Neural progenitor cell (in vitro differentiated cells): ENCODE data around the gene JOSD1. TPM values are rescaled to one million over a fixed set of nuclear protein-coding genes. Genes with fewer than 3 reads are reported as not detected.
A peak's percentile ranks its signal among the peaks of the same experiment; 100 is the strongest.

ENCODE experiments used
- DNase-seq: peaks from one replicate; pipeline ENCODE4 v3.0.0-alpha.2; 2016; ENCODE audit warnings: low spot score
- H2AFZ ChIP-seq: fragments of 200-600 bp; sonication (generic); replicated peaks from 2 replicates; pipeline ENCODE4 v1.6.1; 2016; ENCODE audit warnings: antibody characterized with exemption
- H3F3A ChIP-seq: fragments of 200-600 bp; sonication (generic); 2 replicates; pipeline ENCODE4 v1.6.1; 2016; ENCODE audit warnings: antibody characterized with exemption, low read depth
- H3K27ac ChIP-seq: fragments of 200-600 bp; sonication (generic); 2 replicates; pipeline ENCODE4 v1.5.1; 2016; ENCODE audit warnings: mild to moderate bottlenecking
- H3K27me3 ChIP-seq: fragments of 200-600 bp; sonication (generic); 2 replicates; pipeline ENCODE4 v1.6.1; 2016; ENCODE audit warnings: mild to moderate bottlenecking, moderate library complexity
- H3K36me3 ChIP-seq: fragments of 200-600 bp; sonication (generic); 2 replicates; pipeline ENCODE4 v1.5.1; 2016
- H3K4me1 ChIP-seq: fragments of 200-600 bp; sonication (generic); 2 replicates; pipeline ENCODE4 v1.6.1; 2016; ENCODE audit warnings: mixed run types
- H3K4me2 ChIP-seq: fragments of 200-600 bp; sonication (generic); 2 replicates; pipeline ENCODE4 v1.6.1; 2016
- H3K4me3 ChIP-seq: fragments of 200-600 bp; sonication (generic); 2 replicates; pipeline ENCODE4 v1.5.1; 2016
- H3K79me2 ChIP-seq: fragments of 200-600 bp; sonication (generic); 2 replicates; pipeline ENCODE4 v1.6.1; 2016; ENCODE audit warnings: low read depth
- H3K9ac ChIP-seq: fragments of 200-600 bp; sonication (generic); 2 replicates; pipeline ENCODE4 v1.6.1; 2016
- H3K9me3 ChIP-seq: fragments of 200-600 bp; sonication (generic); 2 replicates; pipeline ENCODE4 v1.5.1; 2016; ENCODE audit warnings: low read depth
- H4K20me1 ChIP-seq: fragments of 200-600 bp; sonication (generic); 2 replicates; pipeline ENCODE4 v1.6.1; 2016; ENCODE audit warnings: low read depth
- H3K27ac Mint-ChIP-seq: 3 replicates; pipeline ENCODE4 v1.8.0; 2021; ENCODE audit warnings: mixed read lengths
- H3K27me3 Mint-ChIP-seq: 2 replicates; pipeline ENCODE4 v1.8.0; 2022; ENCODE audit warnings: low read depth, mild to moderate bottlenecking, inconsistent platforms, moderate library complexity, mixed read lengths; ENCODE audit not compliant: insufficient read depth
- H3K36me3 Mint-ChIP-seq: 3 replicates; pipeline ENCODE4 v1.8.0; 2021; ENCODE audit warnings: mixed read lengths
- H3K4me1 Mint-ChIP-seq: 3 replicates; pipeline ENCODE4 v1.8.0; 2021; ENCODE audit warnings: mixed read lengths
- H3K4me3 Mint-ChIP-seq: 3 replicates; pipeline ENCODE4 v1.8.0; 2021; ENCODE audit warnings: mild to moderate bottlenecking, moderate library complexity, mixed read lengths
- H3K9me3 Mint-ChIP-seq: 3 replicates; pipeline ENCODE4 v1.8.0; 2020; ENCODE audit warnings: mixed read lengths
- CTCF ChIP-seq: fragments of 200-600 bp; sonication (generic); IDR thresholded peaks from 2 replicates; pipeline ENCODE4 v1.5.1; 2017; ENCODE audit warnings: antibody characterized with exemption, mild to moderate bottlenecking
- EZH2 ChIP-seq: fragments of 200-600 bp; sonication (generic); IDR thresholded peaks from 2 replicates; pipeline ENCODE4 v1.6.1; 2017; ENCODE audit warnings: antibody characterized with exemption, mild to moderate bottlenecking, moderate library complexity
- EZH2phosphoT487 ChIP-seq: fragments of 200-600 bp; sonication (generic); IDR thresholded peaks from 2 replicates; pipeline ENCODE4 v1.6.1; 2017; ENCODE audit warnings: antibody characterized with exemption
- total RNA-seq: library from RNA; depleted of rRNA; stranded (reverse); fragments of >200 nt; gene quantifications from 2 replicates; pipeline ENCODE4 v1.2.3, GENCODE V29; 2015; ENCODE audit warnings: low replicate concordance

Gene JOSD1
- total RNA-seq, 1 donor from 2014 or later, result 32.4 TPM

GRCh38 chr22:38657045-38657909 lies 43.5 kb downstream of the JOSD1 start:
- peak overlapping the region; percentile 98 for H2AFZ ChIP-seq
- peak overlapping the region; percentile 97 for H3K9ac ChIP-seq
- peaks cover 10% of the 10 kb centered on the region for H4K20me1 ChIP-seq
- peak overlapping the region; percentile 97 for H3K4me3 Mint-ChIP-seq
- TF ChIP-seq EZH2, result no peak
- no peak for TF ChIP-seq CTCF
- TF ChIP-seq EZH2phosphoT487, result no peak
- no peaks in the 10 kb centered on the region for H3K36me3 ChIP-seq
- no peaks in the 10 kb centered on the region for H3K27me3 Mint-ChIP-seq
- no peaks in the 10 kb centered on the region for H3K9me3 ChIP-seq
- peak overlapping the region; percentile 89 for H3K4me2 ChIP-seq
- no peak overlapping the region for H3K27ac ChIP-seq
- H3K9me3 Mint-ChIP-seq, result no peaks in the 10 kb centered on the region
- H3K27ac Mint-ChIP-seq, result peak overlapping the region; percentile 90
- peak; percentile 32 for DNase-seq
- H3F3A ChIP-seq, result no peaks in the 10 kb centered on the region
- H3K79me2 ChIP-seq, result peaks cover 37% of the 10 kb centered on the region
- H3K27me3 ChIP-seq, result no peaks in the 10 kb centered on the region
- H3K4me1 Mint-ChIP-seq, result peaks cover 14% of the 10 kb centered on the region
- peaks cover 14% of the 10 kb centered on the region for H3K36me3 Mint-ChIP-seq
- H3K4me1 ChIP-seq, result peaks cover 3% of the 10 kb centered on the region
- peak overlapping the region; percentile 91 for H3K4me3 ChIP-seq

GRCh38 chr22:38656256-38657044 lies 44.3 kb downstream of the JOSD1 start, which contains the start of the genes CBY1 and FAM227A:
TSS of gene CBY1 (plus strand) at chr22:38656638. CDS start at chr22:38668055, 11,417 bp downstream.
TSS of gene FAM227A (minus strand) at chr22:38656392. CDS start at chr22:38650168, 6,224 bp downstream.
- peak within 1 kb of the TSS; percentile 97 for H3K4me3 Mint-ChIP-seq
- Histone ChIP-seq H3K4me2 (peak within 1 kb of the TSS; percentile 89), H3K9me3 (no peaks in the 10 kb centered on the region), H3K27ac (peak within 1 kb of the TSS; percentile 99), H3K4me3 (peak within 1 kb of the TSS; percentile 91), H3K27me3 (no peaks in the 10 kb centered on the region), H2AFZ (peak within 1 kb of the TSS; percentile 98), H4K20me1 (peaks cover 10% of the 10 kb centered on the region), H3K79me2 (peaks cover 37% of the 10 kb centered on the region), H3K4me1 (peaks cover 3% of the 10 kb centered on the region), H3K9ac (peak within 1 kb of the TSS; percentile 97), H3K36me3 (no peaks in the 10 kb centered on the region), H3F3A (no peaks in the 10 kb centered on the region)
- peak; percentile 98 for DNase-seq
- peaks cover 14% of the 10 kb centered on the region for H3K4me1 Mint-ChIP-seq
- TF ChIP-seq EZH2phosphoT487, result no peak
- TF ChIP-seq CTCF, result peak; percentile 25
- H3K27me3 Mint-ChIP-seq, result no peaks in the 10 kb centered on the region
- peak within 1 kb of the TSS; percentile 100 for H3K27ac Mint-ChIP-seq
- peaks cover 9% of the 10 kb centered on the region for H3K36me3 Mint-ChIP-seq
- H3K9me3 Mint-ChIP-seq, result no peaks in the 10 kb centered on the region

GRCh38 chr22:38655519-38656255 lies 45.1 kb downstream of the JOSD1 start:
- peak overlapping the region; percentile 98 for H2AFZ ChIP-seq
- peaks cover 3% of the 10 kb centered on the region for H3K4me1 ChIP-seq
- H4K20me1 ChIP-seq, result peaks cover 10% of the 10 kb centered on the region
- H3K4me2 ChIP-seq, result peak overlapping the region; percentile 89
- peak overlapping the region; percentile 91 for H3K4me3 ChIP-seq
- peaks cover 37% of the 10 kb centered on the region for H3K79me2 ChIP-seq
- Mint-ChIP-seq H3K4me3 (peak overlapping the region; percentile 97), H3K27ac (peak overlapping the region; percentile 100), H3K4me1 (peaks cover 14% of the 10 kb centered on the region), H3K27me3 (no peaks in the 10 kb centered on the region), H3K9me3 (no peaks in the 10 kb centered on the region), H3K36me3 (peaks cover 13% of the 10 kb centered on the region)
- H3K27ac ChIP-seq, result no peak overlapping the region
- no peaks in the 10 kb centered on the region for H3K27me3 ChIP-seq
- H3K9ac ChIP-seq, result no peak overlapping the region
- no peaks in the 10 kb centered on the region for H3K9me3 ChIP-seq
- H3K36me3 ChIP-seq, result no peaks in the 10 kb centered on the region
- TF ChIP-seq CTCF, result no peak
- TF ChIP-seq EZH2phosphoT487, result no peak
- no peak for TF ChIP-seq EZH2
- no peak for DNase-seq
- H3F3A ChIP-seq, result no peaks in the 10 kb centered on the region
